Measurements from ENCODE around the gene TTLL11. TPM values are rescaled to one million over a fixed set of nuclear protein-coding genes. Genes with fewer than 3 reads are reported as not detected.

The TTLL11 gene
- total and polyA plus RNA-seq, 2 of the 8 experiments (the other 6 are each of a cell fraction or from before 2014, with no cell fraction given), result 0.56 to 0.80 TPM

DNA sequence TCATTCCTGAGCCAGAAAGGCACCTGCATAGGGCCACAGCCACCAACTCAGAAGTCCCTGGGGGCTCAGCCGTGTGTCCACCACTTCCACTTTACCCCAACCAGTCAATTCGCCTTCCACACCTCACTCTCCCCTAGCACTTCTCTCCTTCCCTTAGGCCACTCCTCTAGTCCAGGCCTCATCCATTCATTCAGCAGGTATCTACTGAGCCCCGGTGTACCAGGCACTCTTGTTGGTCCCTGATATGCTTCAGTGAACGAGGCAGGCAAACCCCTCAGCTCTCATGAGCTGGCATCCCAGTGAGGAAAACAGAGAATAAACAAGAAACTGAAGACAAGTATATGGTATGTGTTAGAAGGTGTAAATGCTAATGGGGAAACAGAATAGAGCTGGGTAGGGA is 37.7 kb upstream of the TTLL11 start:
- Histone ChIP-seq H3K56ac (replicated peaks; ENCODE audit: insufficient read length, low read depth, low read length) (no peak overlapping the region), H3K4me2 (ENCODE audit: insufficient read depth in 1 of 2, low read depth in 2 of 2, low read length in 2 of 2) (peak overlapping the region in 1 of 2 experiments; percentile 57; a peak in 1 of 4 replicates), H3K4me3 (ENCODE audit: extremely low read depth in 1 of 4, insufficient read depth in 2 of 4, low read depth in 3 of 4, low read length in 4 of 4) (no peak overlapping the region), H2AK5ac (ENCODE audit: low read depth, low read length) (0 out of 2 replicates have a peak overlapping the region, but pooled peaks have one; percentile 83), H3K23ac (ENCODE audit: insufficient read length) (no peak overlapping the region), H2BK15ac (ENCODE audit: low read length) (peak overlapping the region; percentile 98; the same call in 1 of the 2 replicates), H3K27me3 (replicated peaks in 1 of 4; ENCODE audit: control insufficient read depth in 3 of 4, extremely low read depth in 1 of 4, insufficient read depth in 3 of 4, low read length in 3 of 4) (peaks cover 4 to 23% (median 21%) of the 10 kb centered on the region in 4 experiments), H3K14ac (ENCODE audit: insufficient read length) (no peak overlapping the region), H4K8ac (ENCODE audit: extremely low read depth, insufficient read depth, low read length) (no peak overlapping the region; the same call in 1 of the 2 replicates), H4K5ac (ENCODE audit: insufficient read length, low read depth, low read length) (no peak overlapping the region), H3K4me1 (replicated peaks in 1 of 4; ENCODE audit: control insufficient read depth in 3 of 4, insufficient read depth in 4 of 4, low read length in 3 of 4) (peaks cover 14 to 21% (median 20%) of the 10 kb centered on the region in 4 experiments), H3K18ac (ENCODE audit: extremely low read depth, low read length) (no peak overlapping the region), H3K23me2 (ENCODE audit: low read depth, low read length) (peaks cover 8% of the 10 kb centered on the region; the same call in 1 of the 2 replicates), H3K9me3 (ENCODE audit: insufficient read depth in 2 of 2, low read depth in 1 of 2, low read length in 1 of 2) (no peaks in the 10 kb centered on the region), H3K27ac (ENCODE audit: low read depth, low read length) (no peak overlapping the region), H2BK5ac (ENCODE audit: low read depth, low read length) (0 out of 2 replicates have a peak overlapping the region, but pooled peaks have one; percentile 80), H3K36me3 (ENCODE audit: control insufficient read depth in 2 of 4, insufficient read depth in 4 of 4, low read length in 3 of 4) (no peaks in the 10 kb centered on the region), H2AFZ (ENCODE audit: low read length) (no peak overlapping the region), H3K4ac (replicated peaks; ENCODE audit: insufficient read length, low read depth, low read length) (no peak overlapping the region), H3K79me2 (ENCODE audit: control insufficient read depth in 1 of 2, insufficient read depth in 2 of 2, low read length in 2 of 2) (no peaks in the 10 kb centered on the region), H3K79me1 (ENCODE audit: low read depth, low read length) (no peaks in the 10 kb centered on the region), H2BK20ac (ENCODE audit: low read length) (0 out of 2 replicates have a peak overlapping the region, but pooled peaks have one; percentile 40), H4K91ac (replicated peaks; ENCODE audit: insufficient read length, low read length) (no peak overlapping the region), H2BK120ac (replicated peaks; ENCODE audit: low read depth, low read length) (no peak overlapping the region), H2BK12ac (ENCODE audit: low read depth, low read length) (peak overlapping the region; percentile 98; the same call in 1 of the 2 replicates), H3K9ac (replicated peaks in 1 of 4; ENCODE audit: extremely low read depth in 1 of 4, low read depth in 3 of 4, low read length in 3 of 4) (no peak overlapping the region), H4K20me1 (replicated peaks in 1 of 2; ENCODE audit: control insufficient read depth in 1 of 2, insufficient read depth in 2 of 2, low read length in 2 of 2) (peaks cover 0 to 1% of the 10 kb centered on the region in 2 experiments)
- POLR2A ChIA-PET (ENCODE audit: partially characterized antibody), result no interaction called here
- CTCF ChIA-PET (ENCODE audit: partially characterized antibody), result interaction anchor here (0.7 to 9.9 kb wide), 4 partner anchors 8 to 224 kb away, joined by 3 to 152 read pairs (median 11); no protein-coding TSS in a partner anchor
- 88% methylated on average over 4 of the region's 4 CpGs; no CpG with 5 or more reads in 1 of the 2 experiments for WGBS, 2 experiments (ENCODE audit: extremely low coverage in 1 of 2, insufficient coverage in 1 of 2, insufficient read length in 1 of 2, insufficient replicate concordance in 2 of 2, low coverage in 1 of 2, low lambda C conversion rate in 2 of 2, missing lambda C conversion rate in 1 of 2)
- FAIRE-seq (no peak), DNase-seq (ENCODE audit: low read depth in 1 of 2, low spot score in 2 of 2) (no peak)
- no peak for TF ChIP-seq SRF (IDR thresholded peaks at IDR 0.05; ENCODE audit: low read depth, low read length)
- no peak for TF ChIP-seq SIX5 (IDR thresholded peaks at IDR 0.05; ENCODE audit: low read depth, low read length)
- no peak for TF ChIP-seq EGR1 (IDR thresholded peaks at IDR 0.05; ENCODE audit: borderline replicate concordance, low read depth, low read length)
- TF ChIP-seq RXRA (IDR thresholded peaks at IDR 0.05; ENCODE audit: insufficient read depth, low read depth, low read length), result no peak
- no peak for TF ChIP-seq RBBP5 (IDR thresholded peaks at IDR 0.05; ENCODE audit: borderline replicate concordance, low read depth, low read length)
- TF ChIP-seq POLR2A (IDR thresholded peaks at IDR 0.05; ENCODE audit: control extremely low read depth in 1 of 2, low read depth in 2 of 2, low read length in 2 of 2), result no peak
- no peak for TF ChIP-seq RNF2 (IDR thresholded peaks at IDR 0.05; ENCODE audit: borderline replicate concordance, low read depth, low read length, missing control alignments, poor library complexity, severe bottlenecking)

Data from H1 (cell line).